ENCODE results near the gene PGF.

- TF ChIP-seq EZH2 (IDR thresholded peaks at IDR 0.05) (no peak), CTCF (IDR thresholded peaks at IDR 0.05 in 2 of 3, conservative IDR thresholded peaks at IDR 0.05 in 1 of 3; ENCODE audit: borderline replicate concordance in 1 of 3, insufficient read depth in 1 of 3, low read depth in 2 of 3, low read length in 2 of 3) (no peak), POLR2A (IDR thresholded peaks at IDR 0.05; ENCODE audit: borderline replicate concordance, extremely low read depth, insufficient read depth, insufficient read length) (peak; percentile 6), EZH2phosphoT487 (IDR thresholded peaks at IDR 0.05; ENCODE audit: borderline replicate concordance) (no peak), ZBTB33 (IDR thresholded peaks at IDR 0.05; ENCODE audit: extremely low read depth, insufficient replicate concordance, low read length) (no peak), POLR2AphosphoS5 (IDR thresholded peaks at IDR 0.05; ENCODE audit: low read depth, low read length) (peak; percentile 79), SP1 (IDR thresholded peaks at IDR 0.05; ENCODE audit: low read depth) (peak; percentile 89), CBX3 (IDR thresholded peaks at IDR 0.05; ENCODE audit: low read depth) (no peak), ZNF274 (IDR thresholded peaks at IDR 0.05; ENCODE audit: low read depth, low read length) (no peak), JUND (IDR thresholded peaks at IDR 0.05) (no peak), RAD21 (IDR thresholded peaks at IDR 0.05; ENCODE audit: low read depth) (no peak), YY1 (IDR thresholded peaks at IDR 0.05; ENCODE audit: extremely low read depth, insufficient replicate concordance, low read depth, low read length) (peak; percentile 51), CEBPB (IDR thresholded peaks at IDR 0.05; ENCODE audit: low read depth) (no peak)
Observed at GRCh38 chr14:75002392-75003249, 47.2 kb upstream of the PGF start, which contains the start of gene EIF2B2.
